ELF-1 (cell line): ENCODE measurements around the gene CRCP.

Experiments
- DNase-seq: peaks from one replicate; pipeline ENCODE4 v3.0.0-alpha.2; 2016; ENCODE audit warnings: low read depth, low spot score

CRCP gene

GRCh38 chr7:66189695-66190503 is 75.3 kb downstream of the CRCP start:
- DNase-seq, result no peak

- no peak for DNase-seq
Observed at GRCh38 chr7:66190504-66190857, 75.8 kb downstream of the CRCP start.

- DNase-seq, result no peak
Observed at GRCh38 chr7:66193146-66193725, 78.6 kb downstream of the CRCP start.

- no peak for DNase-seq
Observed at GRCh38 chr7:66198469-66198868, 83.8 kb downstream of the CRCP start.

- no peak for DNase-seq
Observed at GRCh38 chr7:66198956-66199355, 84.3 kb downstream of the CRCP start.

- no peak for DNase-seq
Observed at GRCh38 chr7:66202441-66202840, 87.8 kb downstream of the CRCP start.
